Lower leg skin (tissue), 4 donors: ENCODE measurements around the gene PROX1. TPM values are rescaled to one million over a fixed set of nuclear protein-coding genes. Genes with fewer than 3 reads are reported as not detected.

Experiments
- DNase-seq, 2 donors: peaks; one replicate each; pipeline ENCODE4 v3.0.0-alpha.2; 2019; ENCODE audit warnings: low spot score in 2 of 2
- H3K4me3 ChIP-seq: fragments of 200-600 bp; sonication (generic); 2 replicates; pipeline ENCODE4 v1.5.1; 2017; ENCODE audit warnings: mild to moderate bottlenecking, low read depth; ENCODE audit not compliant: poor library complexity, severe bottlenecking
- CTCF ChIP-seq, 3 donors: fragments of 450-650 bp; IDR thresholded peaks; one replicate each; pipeline ENCODE4 v1.5.1; 2016; ENCODE audit warnings: antibody characterized with exemption in 3 of 3, mild to moderate bottlenecking in 3 of 3, moderate library complexity in 2 of 3
- POLR2A ChIP-seq, 2 donors: fragments of 450-650 bp; IDR thresholded peaks; one replicate each; pipeline ENCODE4 v1.6.1; 2016 to 2017; ENCODE audit warnings: antibody characterized with exemption in 2 of 2, mild to moderate bottlenecking in 1 of 2, moderate library complexity in 1 of 2
- WGBS, 2 donors: methylation state at CpG; one replicate each; pipeline ENCODE4 v1.1.5; 2018; 5-methylcytosine and 5-hydroxymethylcytosine counted together
- intact Hi-C: fragments of 100-400 bp; cut with DNase I; formaldehyde crosslinking; loops from one replicate; pipeline ENCODE4 v1.15.0; 2023; ENCODE audit warnings: low total_unique reads
- total RNA-seq, 4 donors: library from RNA; depleted of rRNA; stranded (reverse); fragments of >200 nt; gene quantifications; one replicate each; pipeline ENCODE4 v1.1.0, GENCODE V29; 2016

The PROX1 gene
- total RNA-seq, 4 donors from 2014 or later, result 0.74 to 4.2 (median 1.9) TPM

- DNase-seq, result no peak
- no peak for TF ChIP-seq POLR2A (IDR thresholded peaks at IDR 0.05)
- no peak for TF ChIP-seq CTCF (IDR thresholded peaks at IDR 0.05)
- no peak overlapping the region for H3K4me3 ChIP-seq
- intact Hi-C loops, result no loop called here
- whole genome bisulfite sequencing, 2 donors, result 65 to 83% methylated on average over 1 of the region's 1 CpG
Observed at GRCh38 chr1:214071469-214071868, 83.7 kb downstream of the PROX1 start.

- intact Hi-C loops, result no loop called here
- WGBS, 2 donors, result 63 to 67% methylated on average over 10 of the region's 10 CpGs
- TF ChIP-seq CTCF (IDR thresholded peaks at IDR 0.05), result no peak
- no peak for TF ChIP-seq POLR2A (IDR thresholded peaks at IDR 0.05)
- no peak for DNase-seq
- H3K4me3 ChIP-seq, result no peak overlapping the region
Observed at GRCh38 chr1:214072426-214073157, 84.8 kb downstream of the PROX1 start.

- intact Hi-C loops, result no loop called here
Observed at GRCh38 chr1:214074477-214074876, 86.7 kb downstream of the PROX1 start.

GRCh38 chr1:214075305-214075998, 87.7 kb downstream of the PROX1 start:
- no peak overlapping the region for H3K4me3 ChIP-seq
- TF ChIP-seq CTCF (IDR thresholded peaks at IDR 0.05) (no peak), POLR2A (IDR thresholded peaks at IDR 0.05) (no peak)
- WGBS, 2 donors, result 61 to 63% methylated on average over 5 of the region's 5 CpGs
- intact Hi-C loops, result no loop called here
- DNase-seq, result no peak

More at GRCh38 chr1:214074477-214074876, 86.7 kb downstream of the PROX1 start:
- DNase-seq, result no peak
- WGBS, 2 donors, result 56 to 59% methylated on average over 1 of the region's 1 CpG
- no peak overlapping the region for H3K4me3 ChIP-seq
- TF ChIP-seq POLR2A (IDR thresholded peaks at IDR 0.05), result no peak
- TF ChIP-seq CTCF (IDR thresholded peaks at IDR 0.05), result no peak

GRCh38 chr1:214075999-214076707, 88.4 kb downstream of the PROX1 start:
- H3K4me3 ChIP-seq, result no peak overlapping the region
- no peak for TF ChIP-seq POLR2A (IDR thresholded peaks at IDR 0.05)
- no peak for TF ChIP-seq CTCF (IDR thresholded peaks at IDR 0.05)
- 67 to 71% methylated on average over 16 of the region's 16 CpGs for WGBS, 2 donors
- intact Hi-C loops, result no loop called here
- DNase-seq, result no peak
